K562 (cell line): Measurements from ENCODE around the gene SVIL. TPM values are rescaled to one million over a fixed set of nuclear protein-coding genes. Genes with fewer than 3 reads are reported as not detected.

Experiments
- ATAC-seq: fragments of 200-7000 bp; cut with Tn5 transposase; 3 replicates; pipeline ENCODE4 v1.9.1; 2020; ENCODE audit warnings: moderate library complexity
- BruUV-seq: library from RNA; stranded (reverse); fragments of 400-500 nt; replicated peaks from 2 replicates; lab custom pipeline; 2021; lab: Mats Ljungman, UMichigan
- CTCF ChIA-PET: fragments of 300-600 bp; formaldehyde crosslinking; extraction: SDS; loops from one replicate; lab custom pipeline; 2021; ENCODE audit warnings: low intra/inter-chr PET ratio; lab: Yijun Ruan, JAX
- POLR2A ChIA-PET: fragments of 300-600, 350-650 bp; sonication (Branson Sonifier 250); formaldehyde crosslinking; extraction: SDS; loops from one replicate; lab custom pipeline; 2021; ENCODE audit warnings: antibody characterized with exemption, inconsistent platforms; lab: Yijun Ruan, JAX
- DNase-seq, 4 experiments: peaks; one replicate each; pipeline versions ENCODE4 v3.0.0 to v3.0.0-alpha.2; 2011 to 2018; ENCODE audit warnings: low spot score in 3 of 4, mixed read lengths in 3 of 4; ENCODE audit errors: extremely low read depth in 1 of 4
- FAIRE-seq: peaks from 2 replicates; lab custom pipeline; 2011; peaks lifted over from hg19 to GRCh38; lab: Jason Lieb, UNC
- H2AFZ ChIP-seq: 2 replicates; pipeline ENCODE4 v1.6.0; 2011; ENCODE audit warnings: low read depth, low read length, control low read depth, inconsistent platforms
- H3K27ac ChIP-seq: fragments of 200-600 bp; 3 replicates; pipeline ENCODE4 v1.8.0; 2011; ENCODE audit warnings: low read depth, mild to moderate bottlenecking, control low read depth, inconsistent platforms, low read length, moderate library complexity, mixed read lengths; ENCODE audit errors: extremely low read depth
- H3K27me3 ChIP-seq, 2 experiments: fragments of 300-600 bp in 1 of 2; 2 replicates in 1 of 2; 3 replicates in 1 of 2; pipeline versions ENCODE4 v1.6.0 to v1.8.0; 2011; ENCODE audit warnings: inconsistent platforms in 2 of 2, low read length in 2 of 2, mild to moderate bottlenecking in 1 of 2, mixed read lengths in 1 of 2, moderate library complexity in 1 of 2; ENCODE audit not compliant: control insufficient read depth in 2 of 2, insufficient read depth in 2 of 2
- H3K36me3 ChIP-seq: fragments of 300-600 bp; 3 replicates; pipeline ENCODE4 v1.8.0; 2011; ENCODE audit warnings: mild to moderate bottlenecking, low read length, inconsistent platforms; ENCODE audit not compliant: control insufficient read depth, insufficient read depth
- H3K4me1 ChIP-seq, 2 experiments: fragments of 200-600 bp in 1 of 2; replicated peaks in 1 of 2; 2 replicates in 1 of 2; 3 replicates in 1 of 2; pipeline versions ENCODE4 v1.5.1 to v1.8.0; 2011; ENCODE audit warnings: inconsistent platforms in 2 of 2, low read length in 2 of 2, mild to moderate bottlenecking in 1 of 2, mixed read lengths in 1 of 2, moderate library complexity in 1 of 2; ENCODE audit not compliant: control insufficient read depth in 2 of 2, insufficient read depth in 2 of 2
- H3K4me2 ChIP-seq: 2 replicates; pipeline ENCODE4 v1.6.1; 2011; ENCODE audit warnings: low read length, control low read depth, inconsistent platforms, mixed read lengths; ENCODE audit not compliant: insufficient read depth
- H3K4me3 ChIP-seq: fragments of 200-600 bp; sonication (generic), shearing (Covaris generic); 2 replicates; pipeline ENCODE4 v1.5.1; 2016; ENCODE audit warnings: control low read depth, inconsistent platforms
- H3K79me2 ChIP-seq: fragments of 200-600 bp; 3 replicates; pipeline ENCODE4 v1.8.0; 2011; ENCODE audit warnings: low read length, inconsistent platforms; ENCODE audit not compliant: control insufficient read depth, insufficient read depth
- H3K9ac ChIP-seq, 2 experiments: 2 replicates each; pipeline versions ENCODE4 v1.6.0 to v1.6.1; 2011; ENCODE audit warnings: low read depth in 2 of 2, low read length in 2 of 2, control low read depth in 1 of 2, inconsistent platforms in 1 of 2, mild to moderate bottlenecking in 1 of 2, mixed read lengths in 1 of 2; ENCODE audit not compliant: insufficient read depth in 1 of 2
- H3K9me1 ChIP-seq: one replicate; pipeline ENCODE4 v1.6.0; 2011; ENCODE audit warnings: inconsistent platforms, mild to moderate bottlenecking, low read length, moderate library complexity; ENCODE audit not compliant: control insufficient read depth, insufficient read depth
- H3K9me3 ChIP-seq: replicated peaks from 2 replicates; pipeline ENCODE4 v1.5.1; 2011; ENCODE audit warnings: low read depth, low read length, inconsistent platforms; ENCODE audit not compliant: control insufficient read depth, insufficient read depth
- H4K20me1 ChIP-seq: replicated peaks from 2 replicates; pipeline ENCODE4 v1.6.1; 2011; ENCODE audit warnings: low read length, inconsistent platforms, mixed read lengths; ENCODE audit not compliant: control insufficient read depth, insufficient read depth
- FOXK2 ChIP-seq, 2 experiments: fragments of 450-650 bp; IDR thresholded peaks in 1 of 2; conservative IDR thresholded peaks in 1 of 2; 2 replicates each; pipeline ENCODE4 v1.6.1; 2016; ENCODE audit warnings: low read depth in 2 of 2, mild to moderate bottlenecking in 1 of 2
- SMARCE1 ChIP-seq: fragments of 450-650 bp; IDR thresholded peaks from 2 replicates; pipeline ENCODE4 v1.7.1; 2016; ENCODE audit warnings: mild to moderate bottlenecking
- WGBS: fragments of 100-300 bp; shearing (Covaris generic); methylation state at CpG from one replicate; pipeline ENCODE4 v1.1.6; 2016; ENCODE audit warnings: low coverage, mixed read lengths; ENCODE audit not compliant: insufficient coverage; ENCODE audit errors: missing lambda C conversion rate; 5-methylcytosine and 5-hydroxymethylcytosine counted together
- in situ Hi-C: fragments of 300-500 bp; cut with MboI; formaldehyde crosslinking; loops from 4 replicates; pipeline ENCODE4 v1.15.0; 2018; ENCODE audit warnings: inconsistent platforms, mixed read lengths
- intact Hi-C: fragments of 100-400 bp; cut with micrococcal nuclease; formaldehyde crosslinking; loops from 2 replicates; pipeline ENCODE4 v1.14.2; 2022
- polyA plus RNA-seq, 8 experiments: library from polyadenylated mRNA; depleted of rRNA in 4 of 8; stranded (reverse) in 5 of 8; unstranded in 3 of 8; fragments of >200 nt; fragmentation: Nextera tagmentation in 2 of 8; fragmentation: Illumina TruSeq in 1 of 8; extraction: Ambion mirVana in 2 of 8; extraction: Trizol in 1 of 8; gene quantifications; 2 replicates each; pipeline versions ENCODE4 v1.2.1 to v1.2.3, GENCODE V29; 2011 to 2014; ENCODE audit warnings: inconsistent platforms in 1 of 8, missing spikeins in 1 of 8
- total RNA-seq, 7 experiments: library from RNA; depleted of rRNA in 6 of 7; stranded (reverse); fragments of >200 nt in 6 of 7; fragmentation: Illumina TruSeq in 2 of 7; extraction: Trizol in 2 of 7; gene quantifications; 2 replicates each; pipeline versions ENCODE4 v1.2.1 to v1.2.3, GENCODE V29; 2011 to 2021; ENCODE audit warnings: low replicate concordance in 1 of 7
- TF ChIP-seq, protein P1 (sequence below), 2 experiments: fragments of 450-650 bp; formaldehyde crosslinking in 1 of 2; IDR thresholded peaks; 2 replicates each; pipeline versions ENCODE4 v1.4.0 to v1.6.1; 2014 to 2020; ENCODE audit warnings: mild to moderate bottlenecking in 2 of 2, borderline replicate concordance in 1 of 2, low read depth in 1 of 2

SVIL gene
- total and polyA plus RNA-seq, 9 of the 15 experiments (the other 6 are each of a cell fraction or from before 2014, with no cell fraction given) = under 0.01 to 0.18 (median 0.05) TPM; not detected in 3

DNA sequence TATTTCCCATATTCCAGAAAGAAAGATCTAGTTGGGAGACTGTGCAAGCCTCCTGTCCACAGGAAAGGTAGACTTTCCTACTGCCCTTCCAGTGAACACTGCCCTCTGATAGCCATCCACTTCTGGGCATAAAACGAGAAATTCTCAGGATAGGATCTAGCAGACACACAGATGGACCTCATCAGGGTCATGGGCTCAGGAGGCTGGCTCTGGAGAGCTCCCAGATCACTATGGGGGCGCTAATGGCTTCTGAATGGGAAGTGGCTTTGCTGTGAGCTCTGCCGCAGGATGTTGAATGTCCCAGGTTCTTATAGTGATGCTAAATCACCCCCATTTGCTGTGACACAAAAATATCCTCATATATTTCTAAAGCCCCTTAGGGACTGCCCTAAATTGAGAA, 77.1 kb downstream of the SVIL start:
- in situ Hi-C loops = no loop called here
- Histone ChIP-seq H3K9me1 (no peaks in the 10 kb centered on the region), H2AFZ (no peak overlapping the region), H3K27ac (no peak overlapping the region), H3K4me1 (no peaks in the 10 kb centered on the region; a peak in 1 of 5 replicates), H3K4me2 (no peak overlapping the region), H3K4me3 (no peak overlapping the region), H3K9ac (no peak overlapping the region), H3K79me2 (no peaks in the 10 kb centered on the region), H3K9me3 (no peaks in the 10 kb centered on the region), H4K20me1 (no peaks in the 10 kb centered on the region; the same call in 1 of the 2 replicates), H3K36me3 (no peaks in the 10 kb centered on the region), H3K27me3 (peaks cover 13 to 18% of the 10 kb centered on the region in 2 experiments)
- ATAC-seq (no peak), FAIRE-seq (no peak), DNase-seq (no peak)
- ChIA-PET POLR2A (interaction anchor here (0.8 kb wide), 1 partner anchor 112 kb away, joined by 6 read pairs; no protein-coding TSS in a partner anchor), CTCF (interaction anchor here (0.6 kb wide), 1 partner anchor 148 kb away, joined by 3 read pairs; no protein-coding TSS in a partner anchor)
- no TSS peak for BruUV-seq
- intact Hi-C loops = no loop called here
- 24% methylated on average over 3 of the region's 3 CpGs for WGBS
- no peak for TF ChIP-seq SMARCE1

DNA sequence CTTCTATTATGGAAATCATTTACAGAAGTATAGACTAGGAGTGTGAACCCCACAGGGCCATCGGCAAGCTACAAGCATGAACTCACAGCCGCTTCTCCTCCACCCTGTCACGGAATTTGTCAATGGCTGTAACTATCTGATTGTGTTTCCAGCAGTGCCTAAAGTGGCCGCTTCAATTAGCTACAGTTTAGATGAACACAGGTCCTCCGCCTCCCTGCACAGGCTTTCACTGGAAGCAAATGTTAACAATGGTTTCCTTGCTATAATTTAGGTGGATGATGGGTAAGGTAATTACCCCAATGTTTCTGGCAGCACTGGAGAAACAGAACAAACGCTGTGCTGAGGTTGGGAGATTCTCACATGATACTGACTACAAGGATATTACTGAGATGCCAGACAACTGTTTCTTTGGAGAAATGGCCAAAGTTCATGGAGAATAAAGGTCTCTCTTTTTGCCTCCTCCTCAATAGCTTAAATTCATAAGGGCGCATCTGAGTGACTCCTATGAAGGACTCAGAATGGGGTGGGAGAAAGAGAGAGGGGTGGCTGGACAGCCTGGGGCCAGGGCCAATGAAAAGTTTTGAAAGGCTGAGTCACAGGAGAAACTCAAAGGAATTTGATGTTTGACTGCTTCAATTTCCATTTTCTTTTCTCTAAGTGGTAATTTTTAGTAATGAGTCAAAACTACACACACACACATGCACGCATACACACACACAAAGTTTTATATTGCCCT, 78.9 kb downstream of the SVIL start:
- no peak overlapping the region for H2AFZ ChIP-seq
- ChIA-PET CTCF (no interaction called here), POLR2A (interaction anchor here (0.7 to 1.0 kb wide), 2 partner anchors 21 to 73 kb away, joined by 3 read pairs; no protein-coding TSS in a partner anchor)
- DNase-seq = no peak
- peaks cover 14 to 20% of the 10 kb centered on the region in 2 experiments for H3K27me3 ChIP-seq
- intact Hi-C loops = no loop called here
- H3K4me3 ChIP-seq = no peak overlapping the region
- H3K4me2 ChIP-seq = no peak overlapping the region
- H4K20me1 ChIP-seq = no peaks in the 10 kb centered on the region; the same call in 1 of the 2 replicates
- no peak for ATAC-seq
- in situ Hi-C loops = no loop called here
- no peaks in the 10 kb centered on the region for H3K36me3 ChIP-seq
- H3K9me1 ChIP-seq = no peaks in the 10 kb centered on the region
- no peak overlapping the region for H3K9ac ChIP-seq
- BruUV-seq = no TSS peak
- no peak for FAIRE-seq
- H3K9me3 ChIP-seq = no peaks in the 10 kb centered on the region
- H3K79me2 ChIP-seq = no peaks in the 10 kb centered on the region
- no peaks in the 10 kb centered on the region for H3K4me1 ChIP-seq
- under 1% methylated on average over 8 of the region's 8 CpGs for WGBS
- H3K27ac ChIP-seq = no peak overlapping the region
- TF ChIP-seq, protein P1, sequence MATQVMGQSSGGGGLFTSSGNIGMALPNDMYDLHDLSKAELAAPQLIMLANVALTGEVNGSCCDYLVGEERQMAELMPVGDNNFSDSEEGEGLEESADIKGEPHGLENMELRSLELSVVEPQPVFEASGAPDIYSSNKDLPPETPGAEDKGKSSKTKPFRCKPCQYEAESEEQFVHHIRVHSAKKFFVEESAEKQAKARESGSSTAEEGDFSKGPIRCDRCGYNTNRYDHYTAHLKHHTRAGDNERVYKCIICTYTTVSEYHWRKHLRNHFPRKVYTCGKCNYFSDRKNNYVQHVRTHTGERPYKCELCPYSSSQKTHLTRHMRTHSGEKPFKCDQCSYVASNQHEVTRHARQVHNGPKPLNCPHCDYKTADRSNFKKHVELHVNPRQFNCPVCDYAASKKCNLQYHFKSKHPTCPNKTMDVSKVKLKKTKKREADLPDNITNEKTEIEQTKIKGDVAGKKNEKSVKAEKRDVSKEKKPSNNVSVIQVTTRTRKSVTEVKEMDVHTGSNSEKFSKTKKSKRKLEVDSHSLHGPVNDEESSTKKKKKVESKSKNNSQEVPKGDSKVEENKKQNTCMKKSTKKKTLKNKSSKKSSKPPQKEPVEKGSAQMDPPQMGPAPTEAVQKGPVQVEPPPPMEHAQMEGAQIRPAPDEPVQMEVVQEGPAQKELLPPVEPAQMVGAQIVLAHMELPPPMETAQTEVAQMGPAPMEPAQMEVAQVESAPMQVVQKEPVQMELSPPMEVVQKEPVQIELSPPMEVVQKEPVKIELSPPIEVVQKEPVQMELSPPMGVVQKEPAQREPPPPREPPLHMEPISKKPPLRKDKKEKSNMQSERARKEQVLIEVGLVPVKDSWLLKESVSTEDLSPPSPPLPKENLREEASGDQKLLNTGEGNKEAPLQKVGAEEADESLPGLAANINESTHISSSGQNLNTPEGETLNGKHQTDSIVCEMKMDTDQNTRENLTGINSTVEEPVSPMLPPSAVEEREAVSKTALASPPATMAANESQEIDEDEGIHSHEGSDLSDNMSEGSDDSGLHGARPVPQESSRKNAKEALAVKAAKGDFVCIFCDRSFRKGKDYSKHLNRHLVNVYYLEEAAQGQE (IDR thresholded peaks at IDR 0.05; ENCODE audit: borderline replicate concordance) = no peak
- TF ChIP-seq, protein P1 (CRISPR knock-in tag; IDR thresholded peaks at IDR 0.05; ENCODE audit: low read depth) = no peak
- no peak for TF ChIP-seq FOXK2 (conservative IDR thresholded peaks at IDR 0.05 in 1 of 2, IDR thresholded peaks at IDR 0.05 in 1 of 2; ENCODE audit: low read depth in 2 of 2)
